Stimulated activated CD4-positive, alpha-beta T cell treated with anti-CD3 and anti-CD28 coated beads, Interleukin-12 subunit alpha, Interleukin-12 subunit beta, amount 100 ng/mL, for 48 hours (primary cell): ENCODE data around the gene HSDL2.

Experiments used
- DNase-seq, 3 donors: peaks; one replicate each; pipeline ENCODE4 v3.0.0-alpha.2; 2020; ENCODE audit warnings: low read depth in 2 of 3, low spot score in 1 of 3

Gene HSDL2

DNA sequence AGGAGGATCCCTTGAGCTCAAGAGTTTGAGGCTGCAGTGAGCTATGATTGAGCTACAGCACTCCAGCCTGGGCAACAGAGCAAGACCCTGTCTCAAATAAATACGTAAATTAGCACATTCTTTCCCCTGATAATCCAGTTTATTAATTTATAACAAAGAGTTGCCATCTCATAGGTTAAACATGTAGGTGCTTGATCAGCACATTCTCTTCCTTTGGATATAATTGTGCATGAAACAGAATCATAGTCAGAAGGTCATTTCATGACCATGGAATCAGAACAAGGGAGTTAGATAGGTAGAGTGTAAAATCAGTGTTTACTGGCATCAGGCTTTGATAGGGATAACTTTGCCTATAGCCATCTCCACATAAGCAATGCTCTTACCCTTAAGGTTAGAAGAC, 63.7 kb downstream of the HSDL2 start:
- DNase-seq = no peak

DNA sequence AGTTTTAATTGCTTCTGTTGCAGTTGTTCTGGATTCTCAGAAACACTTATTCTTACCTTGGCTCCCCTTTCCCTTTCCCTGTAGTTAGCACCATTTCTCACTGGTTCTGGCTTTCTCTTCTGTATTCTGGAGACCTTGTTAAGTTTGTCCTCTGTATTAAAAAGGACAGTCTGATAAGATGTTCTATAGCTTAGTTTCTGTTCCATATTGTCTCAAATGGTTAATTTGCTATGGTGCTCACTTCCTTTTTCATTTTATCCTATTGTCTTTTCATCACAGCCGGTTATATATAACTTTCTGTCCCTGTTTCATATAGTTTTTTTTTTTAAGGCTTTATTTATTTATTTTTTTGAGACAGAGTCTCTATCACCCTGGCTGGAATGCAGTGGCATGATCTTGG, 65.3 kb downstream of the HSDL2 start:
- DNase-seq = no peak

DNA sequence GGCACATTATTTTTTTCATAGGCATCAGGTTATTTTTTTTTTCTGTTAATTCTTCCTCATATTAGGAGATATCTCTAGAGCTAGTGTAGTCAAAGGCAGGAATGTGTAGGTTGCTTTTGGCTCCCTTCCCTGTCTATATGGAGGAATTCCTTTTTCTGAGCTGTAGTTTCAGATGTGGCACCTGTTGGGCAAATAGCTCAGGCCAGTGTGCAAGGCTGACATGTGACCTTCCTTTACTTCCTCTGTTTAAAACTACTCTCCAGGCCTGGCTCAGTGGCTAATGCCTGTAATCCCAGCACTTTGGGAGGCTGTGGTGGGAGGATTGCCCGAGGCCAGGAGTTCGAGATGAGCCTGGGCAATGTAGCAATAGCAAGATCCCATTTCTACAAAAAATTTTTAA, 66.2 kb downstream of the HSDL2 start:
- DNase-seq = no peak

DNA sequence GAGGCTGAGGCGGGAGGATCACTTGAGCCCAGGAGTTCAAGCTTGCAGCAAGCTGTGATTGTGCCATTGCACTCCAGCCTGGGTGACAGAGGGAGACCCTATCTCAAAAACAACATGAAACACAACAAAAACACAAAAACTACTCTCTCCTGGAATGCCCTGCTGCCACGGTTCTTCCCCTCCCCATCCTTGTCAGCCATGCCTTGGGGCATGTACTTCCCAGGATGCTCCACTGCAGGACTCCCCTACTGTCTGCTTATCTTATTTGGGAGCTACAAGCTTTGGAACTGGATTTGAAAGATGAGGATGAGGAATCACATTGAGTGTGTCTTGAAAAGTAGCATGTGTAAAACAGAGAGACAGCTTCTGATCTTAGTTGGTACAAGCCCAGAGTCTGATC, 66.6 kb downstream of the HSDL2 start:
- DNase-seq = no peak

- DNase-seq = no peak
Measured at GRCh38 chr9:112447283-112447761, 67.4 kb downstream of the HSDL2 start.

GRCh38 chr9:112462855-112463254, 82.9 kb downstream of the HSDL2 start:
- DNase-seq = no peak

GRCh38 chr9:112465352-112465751, 85.4 kb downstream of the HSDL2 start:
- DNase-seq = no peak

GRCh38 chr9:112472996-112473395, 93.1 kb downstream of the HSDL2 start:
- no peak for DNase-seq

DNA sequence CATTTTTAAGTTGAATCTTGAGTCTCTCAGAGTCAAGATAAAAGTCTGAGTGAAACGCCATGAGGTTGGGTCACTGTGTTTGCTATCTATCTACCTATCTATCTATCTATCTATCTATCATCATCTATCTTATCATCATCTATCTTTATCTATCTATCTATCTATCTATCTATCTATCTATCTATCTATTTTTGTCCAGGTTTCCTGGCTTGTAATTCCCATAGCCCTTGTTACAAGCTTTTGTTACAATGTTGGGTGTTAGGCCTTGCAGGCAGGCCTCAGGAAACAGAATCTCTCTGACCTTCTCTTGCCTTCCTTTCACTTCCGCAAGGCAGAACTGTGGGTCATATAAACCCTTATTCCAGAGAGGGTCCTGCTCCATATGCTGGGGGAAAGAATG, 94.1 kb downstream of the HSDL2 start:
- no peak for DNase-seq

GRCh38 chr9:112475318-112475717, 95.4 kb downstream of the HSDL2 start:
- DNase-seq = no peak

- DNase-seq = no peak
Measured at GRCh38 chr9:112477330-112477729, 97.4 kb downstream of the HSDL2 start.

- DNase-seq = no peak
Measured at GRCh38 chr9:112479221-112479620, 99.3 kb downstream of the HSDL2 start.

GRCh38 chr9:112484607-112485006, 104.7 kb downstream of the HSDL2 start:
- DNase-seq = no peak

- no peak for DNase-seq
Measured at GRCh38 chr9:112485574-112485973, 105.7 kb downstream of the HSDL2 start.

- DNase-seq = peak; percentile 63 to 85 (median 81)
Measured at GRCh38 chr9:112486221-112487007, 106.5 kb downstream of the HSDL2 start, which contains the start of gene KIAA1958. Gene KIAA1958 (plus strand): TSS chr9:112486827. CDS start chr9:112574081, 87,254 bp downstream.

- peak; percentile 15 to 37 (median 23) for DNase-seq
Measured at GRCh38 chr9:112487008-112487798, 107.3 kb downstream of the HSDL2 start.

DNA sequence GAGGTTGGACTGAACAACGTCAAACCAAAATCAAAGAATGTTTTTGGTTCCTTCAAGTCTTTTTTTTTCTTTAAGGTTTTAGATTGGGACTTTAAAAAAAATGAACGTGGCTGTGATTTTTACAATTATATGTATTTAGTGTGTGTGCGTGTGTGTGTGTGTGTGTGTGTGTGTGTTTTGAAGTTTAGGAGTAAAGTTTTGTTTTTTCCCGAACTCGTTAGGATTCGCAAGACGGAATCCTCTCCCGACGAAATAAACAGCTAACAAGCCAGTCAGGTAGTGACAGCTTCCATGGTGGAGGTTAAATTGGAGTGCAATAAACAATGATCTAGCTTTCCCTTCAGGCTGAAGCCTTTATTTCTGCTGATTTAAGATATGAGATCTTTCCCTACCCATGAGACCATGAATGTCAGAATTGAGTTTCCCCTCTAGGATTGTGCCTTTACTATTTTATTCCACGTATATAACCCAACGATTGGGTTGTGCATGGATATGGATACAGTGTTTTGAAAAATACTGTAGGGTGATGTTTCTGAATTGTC, 108.0 kb downstream of the HSDL2 start:
- no peak for DNase-seq

- no peak for DNase-seq
Measured at GRCh38 chr9:112489039-112489546, 109.2 kb downstream of the HSDL2 start.

DNA sequence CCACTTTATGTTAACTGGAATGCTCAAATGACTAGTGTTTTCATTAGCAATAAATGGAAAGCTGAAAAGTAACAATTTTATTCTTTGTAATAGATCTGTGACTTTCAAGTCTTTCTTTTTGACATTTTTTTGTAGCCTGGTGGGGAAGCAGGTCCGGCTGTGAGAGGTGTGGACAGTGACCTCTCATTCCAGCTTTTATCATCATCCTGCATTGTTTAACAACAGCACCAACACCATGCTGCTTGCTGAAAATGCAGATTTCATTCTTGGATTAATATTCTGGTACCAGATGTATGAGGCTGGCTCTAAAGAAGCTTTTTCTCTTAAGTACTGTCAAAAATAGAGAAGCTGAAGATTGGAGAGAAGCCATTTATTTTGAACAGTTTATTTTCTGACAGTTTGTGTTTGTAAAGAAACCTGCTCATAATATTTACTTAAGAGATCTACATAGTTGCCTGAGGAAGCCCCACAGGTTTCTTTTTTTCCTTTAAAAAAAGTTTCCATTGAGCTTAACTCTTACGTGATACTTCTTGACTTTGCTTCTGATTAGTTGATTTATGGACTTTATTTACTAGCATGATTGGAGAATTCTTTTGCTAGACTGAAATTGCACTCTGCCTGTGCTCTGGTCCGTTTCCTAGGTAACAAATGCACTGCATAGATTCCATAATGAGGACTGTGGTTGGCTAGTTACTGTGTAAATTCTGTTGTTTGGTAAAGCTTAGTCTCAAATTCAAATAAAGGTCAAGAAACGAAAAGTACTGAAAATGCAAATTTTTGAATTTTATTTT, 110.2 kb downstream of the HSDL2 start:
- DNase-seq = no peak

DNA sequence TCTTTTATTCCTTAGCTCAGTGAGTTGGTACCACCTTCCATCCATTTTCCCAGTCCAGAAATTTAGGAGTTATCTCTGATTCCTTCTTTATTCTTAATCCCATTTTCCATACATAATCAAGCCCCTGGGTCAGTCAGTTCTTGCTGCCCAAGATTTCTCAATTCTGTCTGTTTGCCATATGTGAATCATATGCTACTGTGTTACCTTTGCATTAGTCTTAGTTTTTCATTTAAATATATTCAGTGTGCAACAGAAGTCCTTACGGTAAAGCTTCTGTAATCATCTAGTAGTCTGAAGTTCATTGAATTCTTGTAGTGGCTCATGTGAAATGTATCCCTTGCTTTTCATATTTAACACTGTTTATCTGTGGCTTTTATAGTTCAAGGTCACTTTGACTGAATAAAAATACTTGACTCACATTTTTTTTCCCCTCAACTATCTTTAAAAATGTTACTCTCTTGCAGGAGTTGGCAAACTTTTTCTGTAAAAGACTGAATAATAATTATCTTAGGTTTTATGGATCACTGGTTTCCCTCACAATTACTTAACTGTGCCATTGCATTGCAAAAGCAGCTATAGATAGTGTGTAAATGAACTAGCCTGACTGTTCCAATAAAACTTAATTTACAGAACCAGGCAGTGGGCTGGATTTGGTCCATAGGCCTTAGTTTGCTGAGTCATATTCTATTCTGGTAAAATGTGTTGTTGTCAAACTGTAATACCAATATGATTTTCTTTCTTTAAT, 113.7 kb downstream of the HSDL2 start:
- no peak for DNase-seq
